ENCODE data around the gene CRX.
A peak's percentile ranks its signal among the peaks of the same experiment; 100 is the strongest.
"Not testable (repeated sequence)": the region's sequence is repeated elsewhere in the genome, so short reads cannot be mapped to it uniquely, and the experiment has no call there.

CRX gene

GRCh38 chr19:47848823-47849473 lies 27.2 kb downstream of the CRX start:
- no peaks in the 10 kb centered on the region for H3K27me3 ChIP-seq (replicated peaks)
- no peak overlapping the region for H3K27ac ChIP-seq
- H3K4me3 ChIP-seq (ENCODE audit: low read depth, low read length): no peak overlapping the region
- H3K36me3 ChIP-seq (replicated peaks): no peaks in the 10 kb centered on the region
- peak; percentile 60 for TF ChIP-seq CTCF (IDR thresholded peaks at IDR 0.05; ENCODE audit: low read depth, low read length, missing control alignments)
- in situ Hi-C loops (cut with HindIII; ENCODE audit: low pct_ligation_motif_present, low sequenced_read_pairs): no loop called here
- DNase-seq: peak; percentile 10

GRCh38 chr19:47853003-47853402 lies 31.3 kb downstream of the CRX start:
- Histone ChIP-seq H3K27me3 (replicated peaks) (no peaks in the 10 kb centered on the region), H3K4me3 (ENCODE audit: low read depth, low read length) (no peak overlapping the region), H3K36me3 (replicated peaks) (no peaks in the 10 kb centered on the region), H3K27ac (no peak overlapping the region)
- TF ChIP-seq CTCF (IDR thresholded peaks at IDR 0.05; ENCODE audit: low read depth, low read length, missing control alignments): no peak
- DNase-seq: no peak
- in situ Hi-C loops (cut with HindIII; ENCODE audit: low pct_ligation_motif_present, low sequenced_read_pairs): no loop called here

- Histone ChIP-seq H3K36me3 (replicated peaks) (no peaks in the 10 kb centered on the region), H3K27me3 (replicated peaks) (no peaks in the 10 kb centered on the region), H3K4me3 (ENCODE audit: low read depth, low read length) (no peak overlapping the region), H3K27ac (no peak overlapping the region)
- no peak for DNase-seq
- TF ChIP-seq CTCF (IDR thresholded peaks at IDR 0.05; ENCODE audit: low read depth, low read length, missing control alignments): no peak
- in situ Hi-C loops (cut with HindIII; ENCODE audit: low pct_ligation_motif_present, low sequenced_read_pairs): no loop called here
Observed at GRCh38 chr19:47854459-47854858, 32.7 kb downstream of the CRX start.

DNA sequence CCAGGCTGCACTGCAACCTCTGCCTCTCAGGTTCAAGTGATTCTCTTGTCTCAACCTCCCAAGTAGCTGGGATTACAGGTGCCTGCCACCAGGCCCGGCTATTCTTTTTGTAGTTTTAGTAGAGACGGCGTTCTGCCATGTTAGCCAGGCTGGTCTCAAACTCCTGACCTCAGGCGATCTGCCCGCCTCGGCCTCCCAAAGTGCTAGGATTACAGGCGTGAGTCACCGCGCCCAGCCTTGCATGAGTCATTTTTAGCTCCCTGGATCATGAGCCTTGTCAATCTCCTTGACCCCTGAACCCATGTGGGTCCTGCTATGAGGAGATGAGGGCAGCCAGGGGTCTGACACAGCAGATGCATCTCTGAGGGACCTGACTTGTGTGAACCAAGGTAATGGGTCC lies 36.5 kb downstream of the CRX start:
- in situ Hi-C loops (cut with HindIII; ENCODE audit: low pct_ligation_motif_present, low sequenced_read_pairs); H3K36me3 ChIP-seq (replicated peaks); H3K4me3 ChIP-seq (ENCODE audit: low read depth, low read length); H3K27me3 ChIP-seq (replicated peaks); H3K27ac ChIP-seq: not testable (repeated sequence)
- DNase-seq: peak; percentile 41

DNA sequence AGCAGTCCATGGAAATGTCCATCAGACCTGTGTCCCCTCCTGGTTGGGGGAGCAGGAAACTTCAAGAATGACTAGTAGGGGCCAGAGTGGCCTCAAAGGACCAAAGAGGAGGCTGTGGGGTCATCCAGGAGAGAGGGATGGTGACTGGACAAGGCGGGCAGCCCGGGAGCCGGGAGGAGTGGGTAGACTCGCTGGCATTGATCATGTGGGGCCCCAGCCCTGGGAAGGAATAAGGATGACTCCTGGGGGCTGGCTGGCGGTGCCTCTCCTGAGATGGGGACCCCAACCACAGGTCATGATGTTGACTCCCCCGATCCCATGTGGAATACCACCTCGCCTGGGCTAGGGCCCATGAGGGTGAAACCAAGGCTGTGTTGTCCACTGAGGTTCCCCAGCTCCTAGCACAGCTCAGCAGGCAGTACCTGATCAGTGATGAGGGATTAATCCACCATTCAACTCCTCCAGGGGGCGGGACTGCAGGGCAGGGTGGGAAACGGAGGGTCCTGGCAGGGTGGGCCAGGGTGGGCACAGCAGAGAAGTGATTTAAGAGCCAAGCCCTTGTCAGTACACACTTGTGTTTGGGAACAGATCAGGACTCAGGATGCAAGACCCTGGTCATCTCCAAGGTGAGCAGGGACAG lies 37.0 kb downstream of the CRX start, which contains the start of gene TPRX2:
Gene TPRX2 (plus strand): TSS at position 590 of the 640 bp plus-strand sequence. CDS start 12 bp downstream, at position 602.
- H3K27ac ChIP-seq; DNase-seq; H3K27me3 ChIP-seq (replicated peaks); H3K4me3 ChIP-seq (ENCODE audit: low read depth, low read length); H3K36me3 ChIP-seq (replicated peaks); in situ Hi-C loops (cut with HindIII; ENCODE audit: low pct_ligation_motif_present, low sequenced_read_pairs): not testable (repeated sequence)

DNA sequence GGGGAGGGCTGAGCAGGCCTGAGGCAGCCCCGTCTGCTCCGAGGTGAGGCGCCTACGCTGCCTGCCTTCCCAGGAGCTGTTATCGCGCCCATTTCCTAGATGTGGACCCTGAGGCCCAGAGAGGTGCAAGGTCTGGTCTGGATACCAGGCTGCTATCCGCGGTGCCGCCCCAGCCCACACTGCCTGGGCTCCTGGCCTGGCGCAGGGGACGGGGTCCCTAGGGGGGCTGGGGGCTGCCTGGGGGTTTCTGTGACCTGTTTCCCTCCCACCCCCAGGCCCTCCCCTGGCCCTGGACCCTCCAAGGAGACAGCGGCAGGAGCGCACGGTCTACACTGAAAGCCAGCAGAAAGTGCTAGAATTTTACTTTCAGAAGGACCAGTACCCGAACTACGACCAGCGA lies 38.1 kb downstream of the CRX start:
- H3K27me3 ChIP-seq (replicated peaks); H3K4me3 ChIP-seq (ENCODE audit: low read depth, low read length); H3K36me3 ChIP-seq (replicated peaks); in situ Hi-C loops (cut with HindIII; ENCODE audit: low pct_ligation_motif_present, low sequenced_read_pairs); DNase-seq; H3K27ac ChIP-seq: not testable (repeated sequence)

GRCh38 chr19:47860602-47861297 lies 39.0 kb downstream of the CRX start:
- H3K36me3 ChIP-seq (replicated peaks): no peaks in the 10 kb centered on the region
- H3K4me3 ChIP-seq (ENCODE audit: low read depth, low read length): no peak overlapping the region
- no peak overlapping the region for H3K27ac ChIP-seq
- DNase-seq: no peak
- in situ Hi-C loops (cut with HindIII; ENCODE audit: low pct_ligation_motif_present, low sequenced_read_pairs): no loop called here
- TF ChIP-seq CTCF (IDR thresholded peaks at IDR 0.05; ENCODE audit: low read depth, low read length, missing control alignments): no peak
- H3K27me3 ChIP-seq (replicated peaks): no peaks in the 10 kb centered on the region

Measured in brain microvascular endothelial cell (primary cell).